ENCODE measurements around the gene FARP1. TPM values are rescaled to one million over a fixed set of nuclear protein-coding genes. Genes with fewer than 3 reads are reported as not detected.

FARP1 gene
- total and polyA plus RNA-seq, 2 of the 13 experiments (the other 11 are each of a cell fraction or from before 2014, with no cell fraction given), result 70.6 to 126 TPM

- peak; percentile 58 for TF ChIP-seq MAX (IDR thresholded peaks at IDR 0.05)
- TF ChIP-seq ZNF142 (CRISPR knock-in tag; IDR thresholded peaks at IDR 0.05), result peak; percentile 66; the same call in 1 of the 2 replicates
- no peak for TF ChIP-seq CENPT (CRISPR knock-in tag; IDR thresholded peaks at IDR 0.05; ENCODE audit: low read depth)
- no peak for TF ChIP-seq ZNF839 (CRISPR knock-in tag; IDR thresholded peaks at IDR 0.05; ENCODE audit: borderline replicate concordance)
- peak; percentile 66 for TF ChIP-seq AGO2 (optimal IDR thresholded peaks at IDR 0.05; ENCODE audit: low read depth, low read length)
- peak; percentile 67; the same call in 1 of the 2 replicates for TF ChIP-seq ZSCAN29 (CRISPR knock-in tag; conservative IDR thresholded peaks at IDR 0.05)
- TF ChIP-seq NR2F6 (IDR thresholded peaks at IDR 0.05), result peak; percentile 71
- TF ChIP-seq NR2F6 (CRISPR knock-in tag; IDR thresholded peaks at IDR 0.05), result peak; percentile 83
- TF ChIP-seq TOPORS (CRISPR knock-in tag; IDR thresholded peaks at IDR 0.05), result peak; percentile 38; the same call in 1 of the 2 replicates
- 0 out of 2 replicates have a peak, but pooled peaks have one; percentile 34 for TF ChIP-seq THAP11 (CRISPR knock-in tag; IDR thresholded peaks at IDR 0.05)
- peak; percentile 57 for TF ChIP-seq PPARG (CRISPR knock-in tag; conservative IDR thresholded peaks at IDR 0.05)
- TF ChIP-seq ZNF629 (CRISPR knock-in tag; conservative IDR thresholded peaks at IDR 0.05), result peak; percentile 67; the same call in 1 of the 2 replicates
- TF ChIP-seq SP1 (IDR thresholded peaks at IDR 0.05), result no peak
- peak; percentile 58; the same call in 1 of the 2 replicates for TF ChIP-seq SP1 (CRISPR knock-in tag; IDR thresholded peaks at IDR 0.05)
- no peak for TF ChIP-seq ZNF225 (CRISPR knock-in tag; IDR thresholded peaks at IDR 0.05)
- peak; percentile 72 for TF ChIP-seq MLX (CRISPR knock-in tag; IDR thresholded peaks at IDR 0.05)
- TF ChIP-seq CHD2 (IDR thresholded peaks at IDR 0.05; ENCODE audit: low read depth, low read length), result no peak
- peak; percentile 42; the same call in 1 of the 2 replicates for TF ChIP-seq ZNF414 (CRISPR knock-in tag; IDR thresholded peaks at IDR 0.05)
- peak; percentile 77 for TF ChIP-seq ZNF501 (CRISPR knock-in tag; IDR thresholded peaks at IDR 0.05)
- no peak for TF ChIP-seq ZNF550 (CRISPR knock-in tag; IDR thresholded peaks at IDR 0.05; ENCODE audit: borderline replicate concordance)
- TF ChIP-seq MED13 (CRISPR knock-in tag; IDR thresholded peaks at IDR 0.05), result peak; percentile 53; the same call in 1 of the 2 replicates
- TF ChIP-seq ARNT (IDR thresholded peaks at IDR 0.05), result no peak
- TF ChIP-seq ZFY (CRISPR knock-in tag; IDR thresholded peaks at IDR 0.05), result peak; percentile 73
- TF ChIP-seq BRD4 (CRISPR knock-in tag; IDR thresholded peaks at IDR 0.05), result peak; percentile 71; the same call in 1 of the 2 replicates
- TF ChIP-seq NCOR1 (IDR thresholded peaks at IDR 0.05; ENCODE audit: borderline replicate concordance, low read length), result peak; percentile 75; the same call in 1 of the 2 replicates
Observed at GRCh38 chr13:98267080-98267912, 124.4 kb downstream of the FARP1 start (continued).

Measured in HepG2 (cell line).